HG03025 (cell line): ENCODE data around the gene AP1B1.

Experiments
- ATAC-seq: cut with Tn5 transposase; IDR thresholded peaks from one replicate; pipeline ENCODE4 v1.9.1; 2021; ENCODE audit warnings: mild to moderate bottlenecking, moderate library complexity; ENCODE audit not compliant: unreplicated experiment, low FRiP score

The AP1B1 gene

DNA sequence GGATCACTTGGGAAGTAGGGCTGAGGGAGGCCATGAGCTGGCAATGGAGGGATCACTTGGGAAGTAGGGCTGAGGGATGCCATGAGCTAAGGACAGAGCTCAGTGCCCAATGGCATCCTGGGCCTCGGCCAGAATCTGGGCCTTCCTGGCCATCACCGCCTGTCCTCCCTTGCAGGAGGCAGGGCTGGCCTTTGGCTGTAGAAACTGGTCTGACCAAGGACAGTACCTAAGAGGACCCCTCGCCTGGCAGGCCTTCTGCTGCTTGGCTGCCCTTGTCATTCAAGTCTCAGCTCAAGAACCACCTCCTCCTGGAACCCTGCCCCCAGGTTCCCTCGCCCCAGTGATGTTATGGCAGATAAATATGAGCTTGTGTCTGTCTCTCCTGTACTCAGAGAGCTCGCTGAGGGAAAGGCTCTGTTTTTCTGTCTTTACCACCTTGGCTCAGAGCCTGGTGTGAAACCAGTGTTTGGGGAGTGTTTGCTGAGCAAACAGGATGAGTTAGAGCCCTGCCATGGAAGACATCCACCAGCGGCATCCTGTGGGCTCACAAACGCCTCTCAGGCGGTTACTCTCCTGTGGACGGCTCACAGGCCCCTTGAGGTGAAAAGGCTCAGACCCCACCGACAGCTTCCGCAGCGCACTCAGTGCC lies 53.5 kb downstream of the AP1B1 start:
- no peak for ATAC-seq

DNA sequence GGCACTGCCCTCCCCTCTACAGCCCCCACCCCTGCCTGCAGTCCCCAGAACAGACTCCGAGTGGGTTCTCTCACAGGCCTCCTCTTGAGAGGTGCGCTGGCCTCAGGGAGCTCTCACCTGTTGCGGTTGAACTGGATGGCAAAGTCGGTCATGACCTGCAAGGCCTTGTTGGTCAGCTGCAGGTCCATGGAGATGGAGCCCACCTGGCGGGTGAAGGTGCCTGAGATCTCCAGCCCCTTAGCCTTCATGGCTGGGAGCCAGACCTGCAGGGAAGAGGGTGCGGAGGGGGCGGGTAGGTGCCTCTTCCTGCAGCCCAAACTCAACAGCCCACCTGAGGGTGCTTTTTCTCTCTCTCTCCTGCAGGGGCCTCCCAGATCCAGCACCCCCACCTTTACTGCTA lies 54.2 kb downstream of the AP1B1 start:
- ATAC-seq: no peak

DNA sequence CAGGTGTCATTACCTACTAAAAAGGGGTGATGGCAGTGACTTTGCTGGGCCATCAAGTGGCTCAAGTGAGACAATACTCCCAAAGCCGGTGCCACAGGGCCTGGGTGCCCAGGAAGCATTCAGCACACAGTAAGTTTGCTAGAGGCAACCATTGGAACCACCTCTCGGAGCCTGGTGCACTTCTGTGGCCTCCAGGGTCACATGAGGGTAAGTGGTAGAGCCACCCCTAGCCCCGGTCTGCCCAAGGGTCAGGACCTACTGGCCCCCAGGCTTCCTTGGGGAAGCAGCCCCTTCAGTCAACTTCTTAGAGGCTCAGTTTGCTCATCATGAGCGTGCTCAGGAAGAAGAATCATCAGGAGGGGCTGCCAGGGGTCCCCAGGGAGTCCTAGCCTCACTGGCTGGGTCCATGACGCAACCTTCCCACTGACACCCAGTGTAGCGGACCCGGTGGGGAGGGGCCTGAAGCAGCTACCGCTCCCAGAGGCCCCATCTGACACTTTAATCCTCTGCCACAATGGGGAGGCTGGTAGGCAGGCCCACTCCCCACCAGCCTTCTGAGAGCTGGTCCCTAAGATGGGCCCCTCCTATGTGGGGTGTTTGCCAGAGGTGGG lies 55.4 kb downstream of the AP1B1 start:
- no peak for ATAC-seq

DNA sequence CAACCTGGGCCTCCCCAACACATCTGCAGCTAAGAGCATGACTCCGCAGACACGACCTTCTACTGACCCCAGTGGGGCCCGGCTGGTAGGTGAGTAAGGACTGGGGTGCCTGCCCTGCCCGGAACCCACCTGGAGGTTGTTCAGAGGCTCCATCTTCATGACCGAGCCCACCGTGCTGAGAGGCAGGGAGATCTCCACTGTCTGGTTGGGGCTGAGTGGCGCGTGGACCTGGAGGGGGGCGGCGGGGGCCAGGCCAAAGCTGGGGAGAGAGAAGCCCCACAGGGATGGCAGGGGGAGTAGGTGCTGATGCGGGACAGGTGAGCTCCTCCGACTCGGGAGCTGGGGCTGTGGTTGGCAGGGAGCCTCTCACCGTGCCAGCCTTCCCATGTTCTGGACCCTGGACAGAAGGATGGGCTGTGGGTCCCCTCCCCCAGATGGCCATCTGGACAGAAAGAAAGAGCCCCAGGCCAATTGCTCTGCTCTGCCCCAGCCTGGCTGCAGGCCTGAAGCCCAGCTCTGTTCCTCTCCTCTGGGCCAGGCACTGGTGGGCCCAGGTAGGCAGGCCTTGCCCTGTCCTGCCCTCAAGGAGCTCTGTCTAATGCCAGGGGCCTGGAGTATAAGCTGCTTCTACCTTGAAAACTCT lies 56.6 kb downstream of the AP1B1 start:
- ATAC-seq: no peak

DNA sequence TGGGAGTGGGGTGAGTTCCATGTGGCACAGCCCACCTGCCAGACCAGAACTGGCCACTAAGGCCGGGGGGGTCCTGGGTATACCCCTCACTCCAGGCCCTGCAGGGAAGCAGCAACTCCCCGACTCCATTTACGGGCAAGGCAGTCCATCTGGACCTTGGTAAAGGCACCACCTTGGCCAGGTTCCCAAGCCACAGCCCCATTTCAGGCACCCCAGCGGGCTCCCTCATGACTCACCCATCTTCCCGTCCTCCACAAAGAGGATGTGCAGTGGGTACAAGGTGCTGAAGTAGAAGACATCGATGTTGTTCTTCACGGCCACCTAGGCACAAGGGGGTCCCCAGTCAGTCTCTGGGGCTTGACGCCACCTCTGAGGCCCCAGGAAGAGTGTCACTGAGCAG lies 57.2 kb downstream of the AP1B1 start:
- ATAC-seq: no peak

DNA sequence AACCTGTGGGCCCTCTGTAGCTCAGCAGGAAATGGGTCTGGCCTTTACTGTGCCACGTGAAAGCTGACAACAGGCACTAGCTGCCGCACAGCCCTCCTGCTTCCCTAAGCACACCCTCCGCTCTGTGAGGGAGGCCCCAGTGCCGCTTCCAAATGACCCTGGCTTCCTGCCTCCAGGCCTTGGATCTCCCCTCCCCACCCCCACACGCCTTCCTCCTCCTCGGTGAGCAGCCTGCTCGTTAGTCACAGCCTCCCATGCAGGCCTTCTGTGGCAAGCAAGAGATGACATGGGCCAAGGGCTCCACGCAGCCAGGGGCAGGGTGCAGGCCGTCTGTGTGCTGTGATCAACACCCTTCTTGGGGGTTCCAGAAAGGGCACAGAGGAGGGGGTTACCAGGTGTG lies 57.6 kb downstream of the AP1B1 start:
- ATAC-seq: no peak

DNA sequence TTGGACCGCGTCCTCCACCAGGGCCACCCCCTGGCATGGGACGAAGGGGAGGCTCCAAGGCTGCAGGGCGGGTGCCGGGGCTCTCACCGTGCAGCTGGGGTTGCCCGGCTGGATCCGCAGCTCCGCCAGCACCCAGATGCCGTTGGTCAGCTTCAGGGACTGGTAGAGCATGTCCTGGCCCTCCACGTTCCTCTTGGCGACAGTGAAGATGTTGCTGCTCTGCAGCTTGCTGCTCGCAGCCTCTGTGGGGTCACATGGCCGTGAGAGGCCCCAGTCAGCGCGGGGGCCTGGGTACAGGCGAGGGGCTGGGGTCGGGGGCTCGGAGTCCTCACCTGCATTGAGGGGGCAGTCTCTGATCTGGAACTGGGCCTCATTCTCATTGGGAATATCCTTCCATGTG lies 58.1 kb downstream of the AP1B1 start:
- no peak for ATAC-seq

DNA sequence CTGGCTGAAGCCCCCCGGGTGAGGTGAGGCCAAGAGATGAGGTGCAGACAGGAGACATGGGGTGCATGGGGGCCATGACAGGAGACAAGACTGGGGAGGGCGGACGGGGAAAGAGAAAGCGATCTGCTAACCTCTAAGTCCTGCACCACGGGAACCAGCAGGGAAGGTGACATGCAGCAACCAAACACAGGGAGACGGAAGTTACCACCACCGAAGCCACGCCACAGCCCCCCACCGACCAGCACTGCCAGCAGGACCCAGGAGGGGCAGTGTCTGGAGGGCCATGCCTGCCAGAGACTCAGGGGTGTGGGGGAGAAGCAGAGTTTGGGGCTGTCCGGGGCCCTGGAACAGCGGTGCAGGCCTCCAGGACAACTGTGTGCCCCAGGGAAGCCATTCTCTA lies 58.8 kb downstream of the AP1B1 start:
- ATAC-seq: no peak

DNA sequence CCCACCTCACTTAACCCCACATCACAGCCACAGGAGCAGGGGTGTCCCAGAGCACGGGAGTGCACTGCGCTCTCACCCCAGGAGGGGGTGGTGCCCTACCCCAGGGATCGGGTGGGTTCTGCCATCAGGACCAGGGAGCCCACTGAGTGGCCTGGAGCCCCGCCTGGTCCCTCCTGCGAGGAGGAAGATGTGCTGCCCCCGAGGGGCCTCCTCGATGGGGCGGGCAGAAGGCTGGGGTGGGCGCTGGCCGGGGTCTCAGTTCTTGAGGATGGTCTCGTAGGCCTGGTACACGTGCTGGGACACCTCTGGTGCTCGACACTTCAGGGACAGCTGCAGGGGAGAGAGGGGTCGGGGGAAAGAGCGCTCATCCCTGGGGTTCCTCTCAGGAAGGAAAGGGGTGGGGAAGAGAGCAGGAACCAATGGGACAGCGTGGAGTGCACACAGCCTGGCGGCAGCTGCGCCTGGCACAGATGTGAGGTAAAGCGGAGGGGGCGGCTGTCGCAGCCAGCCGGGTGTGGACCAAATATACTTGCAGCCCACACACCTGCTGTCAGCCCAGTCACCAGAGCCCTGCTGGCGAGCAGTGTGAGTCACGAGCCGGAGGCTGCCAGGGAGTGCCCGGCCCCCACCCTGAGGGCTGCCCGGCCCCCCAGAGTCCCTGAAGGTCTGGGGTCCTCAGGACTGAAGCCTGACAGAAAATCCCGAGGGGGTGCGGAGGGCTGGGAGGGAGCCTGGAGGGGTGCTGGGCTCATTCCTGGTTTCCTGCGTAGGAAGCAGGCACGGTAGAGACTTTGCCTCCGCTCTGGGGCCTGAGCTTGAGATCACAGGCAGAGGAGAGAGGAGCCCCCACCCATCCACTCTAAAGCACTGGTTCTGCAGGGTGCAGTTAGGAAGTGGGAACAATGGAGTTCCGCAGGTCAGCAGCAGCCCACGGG lies 59.5 kb downstream of the AP1B1 start:
- ATAC-seq: no peak

DNA sequence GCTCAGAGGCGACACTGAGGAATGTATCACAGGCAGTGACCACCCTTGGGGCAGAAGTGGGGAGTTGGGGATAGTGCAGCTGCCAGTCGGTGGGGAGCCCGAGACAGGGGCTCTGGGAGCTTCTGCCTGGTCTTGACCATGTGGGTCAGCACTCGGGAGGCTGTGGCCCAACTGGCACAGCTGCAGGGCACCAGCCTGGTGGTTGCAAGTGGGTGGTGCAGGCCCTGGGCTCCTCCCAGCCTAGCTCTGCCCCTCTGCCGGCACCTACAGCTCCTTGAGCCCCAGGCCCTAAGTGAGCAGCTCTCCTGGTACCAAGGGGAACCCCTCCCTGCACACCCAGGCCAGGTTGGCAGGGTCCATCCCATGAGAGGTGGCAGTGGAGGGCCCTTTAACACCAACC lies 60.3 kb downstream of the AP1B1 start:
- no peak for ATAC-seq

DNA sequence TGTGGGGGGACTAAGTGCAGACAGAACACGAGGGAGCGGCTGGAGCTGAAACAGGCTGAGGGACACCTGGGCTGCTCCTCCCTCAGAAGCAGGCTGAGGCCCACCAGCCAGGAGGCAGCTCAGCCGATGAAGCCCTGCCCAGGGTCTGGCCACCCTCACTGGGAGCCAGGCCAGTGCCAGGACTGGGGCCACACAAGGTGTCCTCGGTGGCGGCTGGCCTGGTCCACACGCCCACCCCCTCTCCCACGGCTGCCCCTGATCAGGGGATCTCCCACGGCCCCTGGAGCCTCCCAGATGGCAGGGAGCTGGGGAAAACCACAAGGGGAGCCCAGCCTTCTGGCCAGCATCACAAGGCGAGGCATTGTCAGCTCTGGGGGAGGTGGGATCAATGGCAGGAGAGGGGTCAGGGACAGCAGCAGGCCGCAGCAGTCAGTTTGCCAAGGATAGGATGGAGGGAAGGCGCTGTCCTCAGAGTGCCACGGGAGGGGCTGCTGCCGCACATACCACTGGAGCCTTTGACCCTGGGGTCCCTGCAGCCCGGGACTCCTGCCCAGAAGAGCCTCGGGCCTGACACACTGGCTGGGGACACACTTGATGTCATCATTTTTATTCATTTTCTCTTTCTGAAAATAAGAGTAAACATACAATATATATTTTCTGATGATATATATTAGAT lies 61.1 kb downstream of the AP1B1 start:
- ATAC-seq: no peak

DNA sequence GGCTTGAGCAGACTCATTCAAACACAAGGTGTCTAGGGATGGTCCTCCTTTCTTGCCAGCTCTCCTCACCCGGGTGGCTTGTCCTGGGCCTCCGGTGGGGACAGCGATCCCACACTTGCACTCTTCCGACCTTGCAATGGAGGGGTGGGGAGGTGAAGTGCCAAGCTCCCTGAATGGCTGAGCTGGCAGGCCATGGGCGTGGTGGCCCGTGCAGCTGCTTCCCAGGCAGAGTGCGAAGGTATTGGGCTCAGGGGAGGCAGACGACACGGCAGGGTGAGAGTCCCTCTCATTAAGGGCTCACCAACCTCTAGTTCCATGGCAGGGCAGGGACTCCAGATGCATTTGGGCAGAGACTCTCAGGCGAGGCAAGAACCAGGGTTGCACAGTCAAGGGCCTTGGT lies 61.9 kb downstream of the AP1B1 start:
- ATAC-seq: no peak

DNA sequence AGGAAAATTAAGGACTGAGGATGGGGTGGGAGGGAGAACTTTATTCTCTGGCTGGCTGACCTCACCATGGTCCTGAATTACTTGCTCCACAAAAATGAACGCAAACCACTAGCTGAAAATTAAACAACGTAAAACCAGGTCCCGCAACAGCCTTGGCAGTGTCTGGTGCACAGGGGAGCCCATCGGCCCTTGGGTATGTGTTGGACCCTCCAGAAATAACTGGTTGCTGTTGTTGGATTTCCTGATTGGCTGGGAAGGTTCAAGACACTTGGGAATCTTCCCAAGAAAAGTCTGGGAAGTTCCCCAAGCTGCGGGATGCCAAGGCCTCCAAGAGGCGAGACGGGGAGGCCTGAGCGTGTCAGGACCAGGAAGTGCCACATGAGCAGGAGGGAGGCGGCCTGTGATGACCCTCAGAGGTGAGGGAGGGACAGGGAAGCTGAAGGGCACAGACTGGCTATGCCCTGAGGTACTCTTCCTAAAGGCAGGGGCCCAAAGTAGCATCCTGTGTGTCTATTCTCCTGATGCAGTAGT lies 62.5 kb downstream of the AP1B1 start:
- no peak for ATAC-seq

DNA sequence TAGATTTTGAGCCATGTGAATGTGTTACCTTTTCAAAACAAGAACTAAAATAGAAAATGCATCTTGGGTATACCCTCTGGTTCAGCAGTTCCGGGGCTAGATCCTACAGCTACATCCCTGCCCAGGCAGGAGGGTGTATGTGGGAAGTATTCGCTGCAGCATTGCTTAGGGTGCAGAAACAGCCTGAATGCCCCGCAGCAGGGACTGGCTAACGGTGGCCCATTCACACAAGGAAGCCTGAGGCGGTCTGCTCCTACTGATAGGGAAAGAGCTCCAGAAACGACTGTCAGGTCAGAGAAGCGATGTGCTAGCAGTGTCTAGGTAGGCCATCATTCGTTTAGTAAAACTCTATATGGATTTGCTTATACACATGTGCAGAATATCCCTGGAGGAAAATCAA lies 63.0 kb downstream of the AP1B1 start:
- no peak for ATAC-seq

DNA sequence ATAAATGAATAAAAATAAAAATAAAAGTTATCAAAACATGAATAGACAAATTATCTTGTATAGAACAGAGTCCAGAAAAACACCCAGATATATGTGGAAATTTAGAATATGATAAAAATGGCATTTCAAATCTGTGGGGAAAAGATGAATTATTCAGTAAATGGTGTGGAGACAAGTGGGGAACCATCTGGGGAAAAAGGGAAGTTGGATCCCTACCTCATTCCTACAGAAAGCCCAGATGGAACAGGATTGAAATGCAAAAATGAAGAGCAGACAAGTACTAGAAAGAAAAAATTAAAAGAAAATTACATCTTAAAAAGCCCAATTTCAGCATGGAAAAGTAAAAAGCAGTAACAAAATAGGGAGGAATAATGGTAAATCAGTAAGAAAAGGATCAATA lies 64.7 kb downstream of the AP1B1 start:
- no peak for ATAC-seq

DNA sequence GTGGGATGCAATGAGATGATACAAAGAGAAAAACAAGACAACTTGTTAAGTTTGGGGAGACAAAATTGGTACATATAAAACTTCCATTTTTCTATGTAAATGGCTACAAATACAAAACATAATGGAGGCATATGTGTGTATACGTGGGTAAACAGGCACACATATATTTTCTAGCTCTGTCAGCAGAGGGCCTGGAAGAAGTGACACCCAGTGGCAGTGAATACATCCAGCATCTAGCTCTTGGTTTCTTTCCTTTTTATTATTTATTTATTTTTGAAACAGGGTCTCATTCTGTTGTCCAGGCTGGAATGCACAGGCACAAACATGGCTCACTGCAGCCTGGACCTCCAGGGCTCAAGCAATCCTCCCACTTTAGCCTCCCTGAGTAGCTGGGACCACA lies 67.8 kb downstream of the AP1B1 start:
- no peak for ATAC-seq

DNA sequence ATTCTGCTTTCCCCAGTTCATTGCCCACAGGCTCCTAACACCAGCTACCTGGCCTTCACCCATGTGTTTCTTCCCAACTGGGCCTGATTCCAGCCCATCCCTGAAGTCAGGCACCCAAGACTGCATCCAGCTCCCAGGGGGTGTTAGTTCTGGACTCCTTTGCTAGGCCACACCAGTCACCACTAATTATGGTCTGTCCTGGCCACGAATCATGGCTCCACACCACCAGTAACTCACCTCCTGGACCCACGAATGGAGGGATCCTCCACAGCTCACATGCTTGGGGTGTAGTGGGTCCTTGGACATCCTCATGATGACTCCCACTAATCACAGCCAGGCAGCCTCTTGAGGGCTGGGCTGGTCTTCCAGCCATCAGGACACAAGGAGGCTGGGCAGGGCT lies 69.3 kb downstream of the AP1B1 start:
- ATAC-seq: no peak

DNA sequence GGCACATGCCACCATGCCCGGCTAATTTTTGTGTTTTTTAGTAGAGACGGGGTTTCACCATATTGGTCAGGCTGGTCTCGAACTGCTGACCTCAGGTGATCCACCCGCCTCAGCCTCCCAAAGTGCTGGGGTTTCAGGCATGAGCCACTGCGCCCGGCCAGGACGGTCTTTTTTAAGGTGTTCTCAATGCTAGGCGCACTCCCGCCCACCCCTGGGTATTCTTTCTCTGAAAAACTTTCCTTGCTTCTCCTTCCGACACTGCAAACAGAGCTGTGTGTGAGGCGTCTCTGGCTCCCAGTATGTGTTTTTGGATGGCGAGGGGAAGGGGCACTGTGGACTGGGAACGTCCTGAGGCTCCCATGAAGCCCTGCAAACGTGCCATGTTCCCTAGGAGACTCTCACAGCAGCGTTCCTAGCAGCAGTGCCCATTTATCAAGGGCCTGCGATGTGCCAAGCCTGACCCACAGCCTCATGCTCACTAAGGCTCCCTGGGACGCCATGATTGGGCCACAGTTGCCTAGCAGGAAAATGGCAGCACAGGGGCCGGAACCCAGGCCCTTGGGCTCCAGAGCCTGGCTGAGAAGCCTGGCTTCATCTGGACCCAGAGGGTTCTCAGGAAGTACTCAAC lies 70.4 kb downstream of the AP1B1 start:
- no peak for ATAC-seq

DNA sequence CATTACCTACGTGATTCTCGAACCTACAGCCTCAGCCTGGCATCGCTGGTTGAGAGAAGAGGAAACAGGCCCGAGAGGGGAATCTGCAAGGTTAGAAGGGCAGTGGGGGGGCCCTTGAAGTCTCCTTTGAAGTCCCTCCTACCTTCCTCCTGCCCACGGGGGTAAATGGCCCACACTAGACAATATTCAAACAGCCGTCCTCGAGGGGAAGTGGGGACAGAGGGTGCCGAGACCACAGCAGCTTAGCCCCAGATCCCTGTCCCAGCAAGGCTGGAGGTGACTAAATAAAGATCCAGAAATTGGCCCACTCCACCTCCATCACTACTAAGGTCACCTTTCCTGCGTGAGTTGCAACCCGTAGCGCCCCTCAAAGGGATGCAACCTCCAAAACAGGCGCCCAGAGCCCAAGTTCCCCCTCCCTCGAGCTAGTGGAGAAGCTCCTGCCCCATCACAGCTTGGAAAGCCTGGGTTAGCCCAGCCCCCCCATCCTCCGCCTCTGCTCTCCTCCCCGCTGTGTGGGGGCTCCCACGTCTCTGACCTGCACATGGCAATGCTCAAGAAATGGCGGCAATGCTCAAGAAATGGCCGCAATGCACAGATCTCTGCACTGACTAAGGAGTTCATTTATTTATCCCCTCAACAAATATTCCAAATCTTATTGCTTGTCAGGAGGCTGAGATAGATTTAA lies 72.1 kb downstream of the AP1B1 start:
- ATAC-seq: no peak
